SKM-1 treated with dmso at 0.1 percent for 144 hours (cell line): ENCODE data around the gene SVOPL.

ENCODE experiments used
- DNase-seq: peaks from one replicate; lab custom pipeline; 2025; ENCODE audit not compliant: unreplicated experiment; lab: John Stamatoyannopoulos, UW

SVOPL gene

GRCh38 chr7:138610671-138611170 lies 90.4 kb downstream of the SVOPL start:
- no peak for DNase-seq

- DNase-seq: no peak
Measured at GRCh38 chr7:138608275-138608674, 92.9 kb downstream of the SVOPL start.

- DNase-seq: peak; percentile 24
Measured at GRCh38 chr7:138607216-138608126, 93.7 kb downstream of the SVOPL start.

GRCh38 chr7:138606236-138606635 lies 94.9 kb downstream of the SVOPL start:
- DNase-seq: peak; percentile 16

- DNase-seq: peak; percentile 47
Measured at GRCh38 chr7:138603549-138604318, 97.4 kb downstream of the SVOPL start.

- DNase-seq: no peak
Measured at GRCh38 chr7:138602451-138602850, 98.7 kb downstream of the SVOPL start.

- no peak for DNase-seq
Measured at GRCh38 chr7:138595454-138595853, 105.7 kb downstream of the SVOPL start.

GRCh38 chr7:138590154-138590553 lies 111.0 kb downstream of the SVOPL start:
- no peak for DNase-seq

GRCh38 chr7:138588986-138589385 lies 112.2 kb downstream of the SVOPL start:
- DNase-seq: no peak

GRCh38 chr7:138587485-138587884 lies 113.7 kb downstream of the SVOPL start:
- no peak for DNase-seq

- DNase-seq: no peak
Measured at GRCh38 chr7:138585283-138585993, 115.7 kb downstream of the SVOPL start.

GRCh38 chr7:138584696-138585095 lies 116.5 kb downstream of the SVOPL start:
- DNase-seq: no peak

GRCh38 chr7:138584283-138584682 lies 116.9 kb downstream of the SVOPL start:
- no peak for DNase-seq

GRCh38 chr7:138581065-138581464 lies 120.1 kb downstream of the SVOPL start:
- no peak for DNase-seq

- DNase-seq: no peak
Measured at GRCh38 chr7:138579671-138580070, 121.5 kb downstream of the SVOPL start.

- DNase-seq: no peak
Measured at GRCh38 chr7:138579136-138579535, 122.0 kb downstream of the SVOPL start.

- DNase-seq: no peak
Measured at GRCh38 chr7:138575897-138576428, 125.2 kb downstream of the SVOPL start.

- no peak for DNase-seq
Measured at GRCh38 chr7:138573741-138574140, 127.4 kb downstream of the SVOPL start.

GRCh38 chr7:138570715-138571114 lies 130.4 kb downstream of the SVOPL start:
- DNase-seq: no peak

GRCh38 chr7:138569418-138569817 lies 131.7 kb downstream of the SVOPL start:
- no peak for DNase-seq

GRCh38 chr7:138568655-138569054 lies 132.5 kb downstream of the SVOPL start:
- DNase-seq: no peak
